ENCODE results near the gene SERGEF. TPM values are rescaled to one million over a fixed set of nuclear protein-coding genes. Genes with fewer than 3 reads are reported as not detected.
A peak's percentile ranks its signal among the peaks of the same experiment; 100 is the strongest.

SERGEF gene
- total and polyA plus RNA-seq, 2 of the 4 experiments (the other 2 are of a cell fraction), result 12.2 to 18.1 TPM

DNA sequence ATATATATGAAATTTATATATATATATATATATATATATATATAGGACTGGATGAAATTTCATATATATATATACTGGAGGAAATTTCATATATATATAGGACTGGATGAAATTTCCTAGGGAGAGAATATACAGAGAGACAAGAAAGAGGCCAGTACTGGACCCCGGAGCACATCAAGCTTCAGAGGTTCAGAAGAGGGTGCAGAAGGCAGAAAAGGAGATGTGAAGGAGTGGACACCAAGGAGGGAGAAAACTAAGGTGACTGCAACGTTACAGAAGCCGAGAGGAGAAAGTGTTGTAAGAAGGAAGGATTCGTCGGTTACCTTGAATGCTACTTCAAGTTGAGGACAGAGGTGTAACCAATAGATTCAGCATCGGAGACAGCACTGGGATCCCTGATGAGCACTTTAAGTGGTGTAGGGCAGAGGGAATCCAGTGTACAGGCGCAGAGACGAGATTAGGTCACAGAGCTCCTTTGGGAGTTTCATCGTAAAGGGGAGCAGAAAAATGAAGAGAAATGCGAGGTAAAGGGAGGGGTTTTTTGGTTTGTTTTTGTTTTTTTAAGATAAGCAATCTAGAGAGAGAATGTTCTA is 41.8 kb upstream of the SERGEF start:
- TF ChIP-seq, protein P1, sequence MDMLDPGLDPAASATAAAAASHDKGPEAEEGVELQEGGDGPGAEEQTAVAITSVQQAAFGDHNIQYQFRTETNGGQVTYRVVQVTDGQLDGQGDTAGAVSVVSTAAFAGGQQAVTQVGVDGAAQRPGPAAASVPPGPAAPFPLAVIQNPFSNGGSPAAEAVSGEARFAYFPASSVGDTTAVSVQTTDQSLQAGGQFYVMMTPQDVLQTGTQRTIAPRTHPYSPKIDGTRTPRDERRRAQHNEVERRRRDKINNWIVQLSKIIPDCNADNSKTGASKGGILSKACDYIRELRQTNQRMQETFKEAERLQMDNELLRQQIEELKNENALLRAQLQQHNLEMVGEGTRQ (IDR thresholded peaks at IDR 0.05; ENCODE audit: low read depth, low read length), result no peak
- Histone ChIP-seq H3K27me3 (ENCODE audit: control insufficient read depth, insufficient read depth, low read length) (peaks cover 3% of the 10 kb centered on the region; the same call in 1 of the 2 replicates), H3K36me3 (ENCODE audit: control insufficient read depth, insufficient read depth, low read length) (no peaks in the 10 kb centered on the region), H3K4me1 (ENCODE audit: control insufficient read depth, insufficient read depth, low read length) (no peaks in the 10 kb centered on the region), H4K91ac (ENCODE audit: insufficient read depth, low read depth, low read length) (no peak overlapping the region), H2AFZ (replicated peaks; ENCODE audit: low read length, poor library complexity) (no peak overlapping the region), H4K20me1 (ENCODE audit: insufficient read depth, low read length) (no peaks in the 10 kb centered on the region), H2AK9ac (replicated peaks; ENCODE audit: low read depth, low read length, poor library complexity) (peak overlapping the region; percentile 37), H3K56ac (ENCODE audit: extremely low read depth, insufficient read depth, low read length) (no peak overlapping the region), H2BK20ac (ENCODE audit: low read depth, low read length) (no peak overlapping the region), H3K9me3 (ENCODE audit: control insufficient read depth, insufficient read depth, low read length) (no peaks in the 10 kb centered on the region), H3K14ac (replicated peaks; ENCODE audit: low read depth, low read length) (no peak overlapping the region), H3K18ac (ENCODE audit: low read depth, low read length) (no peak overlapping the region), H3K4ac (ENCODE audit: low read depth, low read length) (no peak overlapping the region), H3K9ac (ENCODE audit: low read depth, low read length) (no peak overlapping the region), H4K8ac (ENCODE audit: low read depth in 2 of 2, low read length in 2 of 2) (no peak overlapping the region), H2BK120ac (ENCODE audit: low read depth, low read length) (no peak overlapping the region), H3K9me1 (ENCODE audit: insufficient read depth, low read length) (no peaks in the 10 kb centered on the region), H3K4me3 (ENCODE audit: insufficient read depth, low read depth, low read length) (no peak overlapping the region), H3K23ac (ENCODE audit: low read depth, low read length) (no peak overlapping the region), H3K4me2 (ENCODE audit: low read depth, low read length) (no peak overlapping the region), H3K79me1 (ENCODE audit: low read depth in 1 of 2, low read length in 2 of 2) (no peaks in the 10 kb centered on the region), H3K27ac (ENCODE audit: insufficient read depth, low read length) (no peak overlapping the region), H4K5ac (ENCODE audit: low read depth, low read length) (no peak overlapping the region), H2BK5ac (ENCODE audit: low read depth, low read length, poor library complexity, severe bottlenecking) (no peak overlapping the region), H2AK5ac (ENCODE audit: low read depth, low read length) (no peak overlapping the region), H2BK15ac (ENCODE audit: low read depth, low read length) (no peak overlapping the region)
- intact Hi-C loops (cut with micrococcal nuclease) (no loop called here), in situ Hi-C loops (cut with MboI; ENCODE audit: low sequenced_read_pairs) (no loop called here), dilution Hi-C loops (cut with HindIII; ENCODE audit: low sequenced_read_pairs, unreplicated experiment) (no loop called here)
- ChIA-PET CTCF (no interaction called here), POLR2A (ENCODE audit: unreplicated experiment) (no interaction called here)
- ATAC-seq (ENCODE audit: low read depth) (no peak), DNase-seq (no peak)
- 80 to 100% methylated on average over 2 to 6 of the region's 10 CpGs for WGBS, 2 experiments (ENCODE audit: extremely low coverage in 2 of 2, insufficient read length in 1 of 2)
- BruUV-seq (replicated peaks), result no TSS peak

Measured in IMR-90 (cell line).